Parathyroid adenoma (tissue), 2 donors: Measurements from ENCODE around the gene RASAL2.

Experiments
- H2AFZ ChIP-seq: fragments of 300-600 bp; sonication (generic); one replicate; pipeline ENCODE4 v1.7.0; 2017; ENCODE audit warnings: antibody characterized with exemption, mild to moderate bottlenecking
- H3K27ac ChIP-seq: fragments of 300-600 bp; sonication (generic); one replicate; pipeline ENCODE4 v1.7.0; 2017
- H3K27me3 ChIP-seq: fragments of 300-600 bp; sonication (generic); one replicate; pipeline ENCODE4 v1.7.0; 2017; ENCODE audit warnings: low read length; ENCODE audit not compliant: control insufficient read depth, insufficient read depth
- H3K36me3 ChIP-seq: fragments of 300-600 bp; sonication (generic); one replicate; pipeline ENCODE4 v1.7.0; 2017; ENCODE audit warnings: low read length; ENCODE audit not compliant: control insufficient read depth, insufficient read depth
- H3K4me1 ChIP-seq: fragments of 300-600 bp; sonication (generic); one replicate; pipeline ENCODE4 v1.7.0; 2017; ENCODE audit warnings: control low read depth
- H3K4me2 ChIP-seq: fragments of 300-600 bp; sonication (generic); one replicate; pipeline ENCODE4 v1.7.0; 2017; ENCODE audit warnings: low read length
- H3K4me3 ChIP-seq: fragments of 300-600 bp; sonication (generic); one replicate; pipeline ENCODE4 v1.7.0; 2017; ENCODE audit warnings: low read depth, low read length
- H3K79me2 ChIP-seq: fragments of 300-600 bp; sonication (generic); one replicate; pipeline ENCODE4 v1.7.0; 2017; ENCODE audit warnings: control low read depth
- H3K9ac ChIP-seq: fragments of 300-600 bp; sonication (generic); one replicate; pipeline ENCODE4 v1.7.0; 2017; ENCODE audit warnings: mild to moderate bottlenecking
- H3K9me3 ChIP-seq: fragments of 300-600 bp; sonication (generic); one replicate; pipeline ENCODE4 v1.7.0; 2017; ENCODE audit warnings: low read length; ENCODE audit not compliant: control insufficient read depth
- TF ChIP-seq, protein P1 (sequence below): fragments of 300-600 bp; sonication (generic); IDR thresholded peaks from one replicate; pipeline ENCODE4 v1.7.0; 2017; ENCODE audit warnings: antibody characterized with exemption, mild to moderate bottlenecking
- donor health status: primary hyperparathyroidism.

Gene RASAL2

DNA sequence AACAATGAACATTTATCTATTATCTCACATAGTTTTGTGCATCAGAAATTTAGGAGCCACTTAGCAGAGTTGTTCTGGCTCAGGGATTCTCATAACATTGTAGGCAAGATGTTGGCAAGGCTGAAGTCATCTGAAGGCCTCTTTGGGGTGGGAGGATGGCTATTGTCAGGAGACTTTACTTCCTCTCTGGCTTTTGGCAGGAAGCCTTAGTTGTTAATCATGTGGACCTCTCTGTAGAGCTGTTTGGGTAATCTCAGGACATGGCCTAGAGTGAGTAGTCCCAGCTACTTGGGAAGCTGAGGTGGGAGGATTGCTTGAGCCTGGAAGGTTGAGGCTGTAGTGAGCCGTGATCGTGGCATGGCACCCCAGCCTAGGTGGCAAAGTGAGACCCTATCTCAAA is 40.2 kb downstream of the RASAL2 start:
- Histone ChIP-seq H3K9ac (no peak overlapping the region), H3K4me2 (no peak overlapping the region), H3K9me3 (no peaks in the 10 kb centered on the region), H3K4me1 (no peaks in the 10 kb centered on the region), H3K79me2 (no peaks in the 10 kb centered on the region), H3K4me3 (no peak overlapping the region), H2AFZ (no peak overlapping the region), H3K36me3 (no peaks in the 10 kb centered on the region), H3K27me3 (no peaks in the 10 kb centered on the region), H3K27ac (no peak overlapping the region)
- TF ChIP-seq, protein P1, sequence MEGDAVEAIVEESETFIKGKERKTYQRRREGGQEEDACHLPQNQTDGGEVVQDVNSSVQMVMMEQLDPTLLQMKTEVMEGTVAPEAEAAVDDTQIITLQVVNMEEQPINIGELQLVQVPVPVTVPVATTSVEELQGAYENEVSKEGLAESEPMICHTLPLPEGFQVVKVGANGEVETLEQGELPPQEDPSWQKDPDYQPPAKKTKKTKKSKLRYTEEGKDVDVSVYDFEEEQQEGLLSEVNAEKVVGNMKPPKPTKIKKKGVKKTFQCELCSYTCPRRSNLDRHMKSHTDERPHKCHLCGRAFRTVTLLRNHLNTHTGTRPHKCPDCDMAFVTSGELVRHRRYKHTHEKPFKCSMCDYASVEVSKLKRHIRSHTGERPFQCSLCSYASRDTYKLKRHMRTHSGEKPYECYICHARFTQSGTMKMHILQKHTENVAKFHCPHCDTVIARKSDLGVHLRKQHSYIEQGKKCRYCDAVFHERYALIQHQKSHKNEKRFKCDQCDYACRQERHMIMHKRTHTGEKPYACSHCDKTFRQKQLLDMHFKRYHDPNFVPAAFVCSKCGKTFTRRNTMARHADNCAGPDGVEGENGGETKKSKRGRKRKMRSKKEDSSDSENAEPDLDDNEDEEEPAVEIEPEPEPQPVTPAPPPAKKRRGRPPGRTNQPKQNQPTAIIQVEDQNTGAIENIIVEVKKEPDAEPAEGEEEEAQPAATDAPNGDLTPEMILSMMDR: no peak

DNA sequence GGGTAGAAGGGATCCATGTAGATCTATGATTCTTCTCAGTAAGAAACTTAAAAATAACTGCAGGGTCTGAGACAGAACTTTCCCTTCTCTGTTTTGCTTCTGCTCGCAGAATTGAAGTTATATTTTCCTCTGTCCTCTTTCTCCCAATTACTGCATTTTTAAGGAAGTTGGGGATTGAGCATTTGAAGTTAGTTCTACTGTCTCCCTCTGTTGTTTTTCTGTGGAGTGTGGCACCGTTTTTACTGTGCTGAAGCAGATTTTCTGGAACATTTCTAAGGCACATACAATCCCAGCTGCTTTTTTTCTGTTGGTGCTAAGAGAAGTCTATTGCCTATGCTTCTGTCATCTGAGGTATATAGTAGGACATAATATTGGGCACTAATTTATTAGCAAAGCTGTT is 43.3 kb downstream of the RASAL2 start:
- TF ChIP-seq, protein P1: no peak
- no peak overlapping the region for H3K27ac ChIP-seq
- no peak overlapping the region for H3K9ac ChIP-seq

DNA sequence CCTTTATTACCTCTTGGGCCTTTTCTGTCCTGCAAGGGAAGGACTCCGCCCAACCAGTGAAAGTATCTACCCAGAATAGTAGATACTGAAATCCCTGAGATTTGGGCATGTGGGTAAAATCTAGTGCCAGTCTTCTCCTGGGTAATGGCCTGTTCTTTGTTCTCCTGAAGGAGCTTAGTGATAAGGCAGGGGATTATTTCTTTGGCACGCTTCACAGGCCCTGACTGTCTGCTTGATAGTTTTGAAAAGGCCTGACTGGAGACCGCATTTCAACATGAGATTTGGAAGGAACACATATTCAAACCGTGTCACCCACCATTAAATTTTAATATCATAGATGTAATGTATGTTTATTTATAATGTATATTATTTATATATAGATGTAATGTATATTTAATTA is 48.9 kb downstream of the RASAL2 start:
- H3K36me3 ChIP-seq: no peaks in the 10 kb centered on the region
- H3K9me3 ChIP-seq: no peaks in the 10 kb centered on the region
- no peak overlapping the region for H3K4me2 ChIP-seq
- TF ChIP-seq, protein P1: no peak
- no peaks in the 10 kb centered on the region for H3K4me1 ChIP-seq
- H3K4me3 ChIP-seq: no peak overlapping the region
- no peak overlapping the region for H3K27ac ChIP-seq
- no peak overlapping the region for H3K9ac ChIP-seq
- no peak overlapping the region for H2AFZ ChIP-seq
- no peaks in the 10 kb centered on the region for H3K27me3 ChIP-seq
- H3K79me2 ChIP-seq: no peaks in the 10 kb centered on the region

More for the DNA sequence above, 43.3 kb downstream of the RASAL2 start:
- Histone ChIP-seq H2AFZ (no peak overlapping the region), H3K36me3 (no peaks in the 10 kb centered on the region), H3K9me3 (no peaks in the 10 kb centered on the region), H3K27me3 (no peaks in the 10 kb centered on the region), H3K4me3 (no peak overlapping the region), H3K4me2 (no peak overlapping the region), H3K79me2 (no peaks in the 10 kb centered on the region), H3K4me1 (no peaks in the 10 kb centered on the region)

GRCh38 chr1:178143730-178144690 is 50.1 kb downstream of the RASAL2 start:
- Histone ChIP-seq H3K4me1 (no peaks in the 10 kb centered on the region), H3K27ac (no peak overlapping the region), H3K4me2 (no peak overlapping the region), H3K36me3 (no peaks in the 10 kb centered on the region), H3K9me3 (no peaks in the 10 kb centered on the region), H2AFZ (no peak overlapping the region), H3K9ac (no peak overlapping the region), H3K79me2 (no peaks in the 10 kb centered on the region), H3K4me3 (no peak overlapping the region), H3K27me3 (no peaks in the 10 kb centered on the region)
- TF ChIP-seq, protein P1: no peak
